AG04450 (cell line): ENCODE measurements around the gene MEGF11. TPM values are rescaled to one million over a fixed set of nuclear protein-coding genes. Genes with fewer than 3 reads are reported as not detected.

ENCODE experiments used
- CTCF ChIA-PET: fragments of 300-600, 350-600 bp; formaldehyde crosslinking; extraction: SDS; loops from one replicate; lab custom pipeline; 2022; ENCODE audit warnings: antibody characterized with exemption, inconsistent platforms; lab: Charles Lee
- POLR2A ChIA-PET: fragments of 350-600 bp; formaldehyde crosslinking; extraction: SDS; loops from one replicate; lab custom pipeline; 2021; ENCODE audit warnings: antibody characterized with exemption, inconsistent platforms; lab: Yijun Ruan, JAX
- DNase-seq: peaks from one replicate; pipeline ENCODE4 v3.0.0-alpha.2; 2011; ENCODE audit warnings: low read depth, low spot score
- H3K27ac ChIP-seq: one replicate; pipeline ENCODE4 v1.5.1; 2012; ENCODE audit warnings: low read depth, low read length, control low read depth
- H3K27me3 ChIP-seq: one replicate; pipeline ENCODE4 v1.6.0; 2012; ENCODE audit warnings: low read length; ENCODE audit not compliant: control insufficient read depth, insufficient read depth
- H3K4me3 ChIP-seq: 2 replicates; pipeline ENCODE4 v1.5.1; 2011; ENCODE audit warnings: mild to moderate bottlenecking, low read depth, low read length, control low read depth
- H3K9me3 ChIP-seq: 2 replicates; pipeline ENCODE4 v1.5.1; 2012; ENCODE audit warnings: low read length; ENCODE audit not compliant: control insufficient read depth, insufficient read depth
- CTCF ChIP-seq: IDR thresholded peaks from 2 replicates; pipeline ENCODE4 v1.5.1; 2011; ENCODE audit warnings: low read depth, low read length, control low read depth, inconsistent platforms
- polyA plus RNA-seq: library from polyadenylated mRNA; depleted of rRNA; stranded (reverse); fragments of >200 nt; gene quantifications from 2 replicates; pipeline ENCODE4 v1.2.3, GENCODE V29; 2011

The MEGF11 gene
- polyA plus RNA-seq, 1 experiment: not detected

GRCh38 chr15:65913631-65914199 lies 339.8 kb downstream of the MEGF11 start:
- no peak for TF ChIP-seq CTCF
- Histone ChIP-seq H3K9me3 (no peaks in the 10 kb centered on the region), H3K4me3 (no peak overlapping the region), H3K27ac (no peak overlapping the region), H3K27me3 (no peaks in the 10 kb centered on the region)
- ChIA-PET POLR2A (no interaction called here), CTCF (interaction anchor here (0.6 kb wide), 1 partner anchor 10 kb away, joined by 4 read pairs; no protein-coding TSS in a partner anchor)
- no peak for DNase-seq

GRCh38 chr15:65912235-65912634 lies 341.3 kb downstream of the MEGF11 start:
- no peaks in the 10 kb centered on the region for H3K27me3 ChIP-seq
- H3K27ac ChIP-seq: no peak overlapping the region
- H3K4me3 ChIP-seq: no peak overlapping the region
- H3K9me3 ChIP-seq: no peaks in the 10 kb centered on the region
- TF ChIP-seq CTCF: no peak
- DNase-seq: no peak
- ChIA-PET CTCF (no interaction called here), POLR2A (interaction anchor here (0.5 kb wide), 1 partner anchor 28 kb away, joined by 6 read pairs; no protein-coding TSS in a partner anchor)

GRCh38 chr15:65910341-65910740 lies 343.2 kb downstream of the MEGF11 start:
- POLR2A ChIA-PET: no interaction called here
- Histone ChIP-seq H3K4me3 (no peak overlapping the region), H3K27me3 (no peaks in the 10 kb centered on the region), H3K9me3 (no peaks in the 10 kb centered on the region), H3K27ac (no peak overlapping the region)
- DNase-seq: no peak
- CTCF ChIA-PET: interaction anchor here (0.8 kb wide), 1 partner anchor 377 kb away, joined by 5 read pairs; no protein-coding TSS in a partner anchor
- no peak for TF ChIP-seq CTCF

GRCh38 chr15:65909831-65910230 lies 343.7 kb downstream of the MEGF11 start:
- no peak for TF ChIP-seq CTCF
- Histone ChIP-seq H3K4me3 (no peak overlapping the region), H3K27me3 (no peaks in the 10 kb centered on the region), H3K9me3 (no peaks in the 10 kb centered on the region), H3K27ac (no peak overlapping the region)
- DNase-seq: no peak
- CTCF ChIA-PET: interaction anchor here (0.8 kb wide), 1 partner anchor 377 kb away, joined by 5 read pairs; no protein-coding TSS in a partner anchor
- POLR2A ChIA-PET: no interaction called here

GRCh38 chr15:65908876-65909275 lies 344.7 kb downstream of the MEGF11 start:
- TF ChIP-seq CTCF: no peak
- DNase-seq: no peak
- Histone ChIP-seq H3K9me3 (no peaks in the 10 kb centered on the region), H3K27ac (no peak overlapping the region), H3K4me3 (no peak overlapping the region), H3K27me3 (no peaks in the 10 kb centered on the region)
- CTCF ChIA-PET: no interaction called here
- POLR2A ChIA-PET: no interaction called here
